ENCODE data around the gene ZMIZ2. TPM values are rescaled to one million over a fixed set of nuclear protein-coding genes. Genes with fewer than 3 reads are reported as not detected.

ZMIZ2 gene
- total and polyA plus RNA-seq, 4 donors = 4.4 to 11.6 (median 7.7) TPM

DNA sequence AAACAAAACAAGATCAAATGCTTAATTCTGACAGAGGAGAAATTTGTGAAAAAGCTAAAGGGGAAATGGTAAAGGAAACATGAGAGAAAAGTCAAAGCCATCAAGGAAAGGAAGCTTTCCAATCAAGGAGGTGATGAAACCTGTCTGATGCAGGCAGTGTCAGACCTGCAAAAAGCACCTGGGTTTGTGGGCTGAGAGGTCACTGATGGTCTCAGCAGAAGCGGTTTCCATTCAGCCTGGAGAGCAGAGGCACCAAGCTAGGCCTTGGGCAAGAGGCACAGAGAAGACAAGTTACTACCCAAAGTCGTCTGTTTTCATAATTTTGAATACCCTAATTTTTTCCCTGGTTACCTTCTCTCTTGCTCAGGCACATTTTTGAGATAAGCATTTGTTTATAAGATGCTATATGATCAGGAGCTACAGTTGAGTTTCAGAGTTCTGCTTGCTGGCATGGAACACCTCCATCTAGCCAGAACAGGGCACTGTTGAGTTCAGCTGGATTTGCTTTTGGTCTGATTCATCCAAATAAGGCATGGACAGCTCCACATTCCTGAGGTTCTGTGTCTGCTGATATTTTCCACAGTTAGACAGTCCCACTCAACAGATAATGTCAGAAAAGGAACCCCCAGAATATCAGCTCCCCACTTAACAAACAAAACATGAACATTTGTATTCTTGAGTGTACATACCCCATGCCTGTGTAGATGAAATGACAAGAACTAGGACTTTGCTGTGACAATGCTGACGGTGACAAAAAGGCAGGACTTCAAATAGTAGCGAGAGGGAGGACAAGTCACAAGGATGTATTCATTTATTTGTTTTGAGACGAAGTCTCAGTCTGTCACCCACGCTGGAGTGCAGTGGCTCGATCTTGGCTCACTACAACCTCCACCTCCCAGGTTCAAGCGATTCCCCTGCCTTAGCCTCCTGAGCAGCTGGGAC, 42.9 kb downstream of the ZMIZ2 start:
- no peaks in the 10 kb centered on the region for H3K9me3 ChIP-seq (ENCODE audit: control insufficient read depth in 4 of 4, low read length in 3 of 4)
- H3K36me3 ChIP-seq (ENCODE audit: control insufficient read depth in 4 of 4, insufficient read depth in 3 of 4, low read depth in 1 of 4, low read length in 3 of 4) = no peaks in the 10 kb centered on the region
- H3K27ac ChIP-seq (ENCODE audit: low read depth in 1 of 2, low read length in 2 of 2) = no peak overlapping the region
- no peak for DNase-seq (ENCODE audit: low spot score)
- peaks cover 0 to 3% (median 0%) of the 10 kb centered on the region in 4 donors for H3K4me1 ChIP-seq (ENCODE audit: control insufficient read depth in 4 of 4, insufficient read depth in 4 of 4, low read length in 3 of 4)
- H3K9ac ChIP-seq (ENCODE audit: low read depth in 1 of 2, low read length in 2 of 2) = no peak overlapping the region
- no peaks in the 10 kb centered on the region for H3K27me3 ChIP-seq (ENCODE audit: control insufficient read depth in 4 of 4, insufficient read depth in 4 of 4, low read length in 3 of 4)
- 92% methylated on average over 8 of the region's 8 CpGs for WGBS
- no peak for TF ChIP-seq TAF1 (conservative IDR thresholded peaks at IDR 0.05)
- no peak for TF ChIP-seq EGR1 (IDR thresholded peaks at IDR 0.05; ENCODE audit: low read depth in 2 of 2)
- no peak for TF ChIP-seq RXRA (IDR thresholded peaks at IDR 0.05)
- no peak for TF ChIP-seq YY1 (IDR thresholded peaks at IDR 0.05)
- no peak for TF ChIP-seq SP1 (IDR thresholded peaks at IDR 0.05)
- TF ChIP-seq, protein P1, sequence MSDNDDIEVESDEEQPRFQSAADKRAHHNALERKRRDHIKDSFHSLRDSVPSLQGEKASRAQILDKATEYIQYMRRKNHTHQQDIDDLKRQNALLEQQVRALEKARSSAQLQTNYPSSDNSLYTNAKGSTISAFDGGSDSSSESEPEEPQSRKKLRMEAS (IDR thresholded peaks at IDR 0.05) = no peak
- TF ChIP-seq, protein P2, sequence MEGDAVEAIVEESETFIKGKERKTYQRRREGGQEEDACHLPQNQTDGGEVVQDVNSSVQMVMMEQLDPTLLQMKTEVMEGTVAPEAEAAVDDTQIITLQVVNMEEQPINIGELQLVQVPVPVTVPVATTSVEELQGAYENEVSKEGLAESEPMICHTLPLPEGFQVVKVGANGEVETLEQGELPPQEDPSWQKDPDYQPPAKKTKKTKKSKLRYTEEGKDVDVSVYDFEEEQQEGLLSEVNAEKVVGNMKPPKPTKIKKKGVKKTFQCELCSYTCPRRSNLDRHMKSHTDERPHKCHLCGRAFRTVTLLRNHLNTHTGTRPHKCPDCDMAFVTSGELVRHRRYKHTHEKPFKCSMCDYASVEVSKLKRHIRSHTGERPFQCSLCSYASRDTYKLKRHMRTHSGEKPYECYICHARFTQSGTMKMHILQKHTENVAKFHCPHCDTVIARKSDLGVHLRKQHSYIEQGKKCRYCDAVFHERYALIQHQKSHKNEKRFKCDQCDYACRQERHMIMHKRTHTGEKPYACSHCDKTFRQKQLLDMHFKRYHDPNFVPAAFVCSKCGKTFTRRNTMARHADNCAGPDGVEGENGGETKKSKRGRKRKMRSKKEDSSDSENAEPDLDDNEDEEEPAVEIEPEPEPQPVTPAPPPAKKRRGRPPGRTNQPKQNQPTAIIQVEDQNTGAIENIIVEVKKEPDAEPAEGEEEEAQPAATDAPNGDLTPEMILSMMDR (IDR thresholded peaks at IDR 0.05; ENCODE audit: low read depth, low read length, missing input control) = no peak
- no peak for TF ChIP-seq FOXA1 (IDR thresholded peaks at IDR 0.05)
- TF ChIP-seq, protein P3, sequence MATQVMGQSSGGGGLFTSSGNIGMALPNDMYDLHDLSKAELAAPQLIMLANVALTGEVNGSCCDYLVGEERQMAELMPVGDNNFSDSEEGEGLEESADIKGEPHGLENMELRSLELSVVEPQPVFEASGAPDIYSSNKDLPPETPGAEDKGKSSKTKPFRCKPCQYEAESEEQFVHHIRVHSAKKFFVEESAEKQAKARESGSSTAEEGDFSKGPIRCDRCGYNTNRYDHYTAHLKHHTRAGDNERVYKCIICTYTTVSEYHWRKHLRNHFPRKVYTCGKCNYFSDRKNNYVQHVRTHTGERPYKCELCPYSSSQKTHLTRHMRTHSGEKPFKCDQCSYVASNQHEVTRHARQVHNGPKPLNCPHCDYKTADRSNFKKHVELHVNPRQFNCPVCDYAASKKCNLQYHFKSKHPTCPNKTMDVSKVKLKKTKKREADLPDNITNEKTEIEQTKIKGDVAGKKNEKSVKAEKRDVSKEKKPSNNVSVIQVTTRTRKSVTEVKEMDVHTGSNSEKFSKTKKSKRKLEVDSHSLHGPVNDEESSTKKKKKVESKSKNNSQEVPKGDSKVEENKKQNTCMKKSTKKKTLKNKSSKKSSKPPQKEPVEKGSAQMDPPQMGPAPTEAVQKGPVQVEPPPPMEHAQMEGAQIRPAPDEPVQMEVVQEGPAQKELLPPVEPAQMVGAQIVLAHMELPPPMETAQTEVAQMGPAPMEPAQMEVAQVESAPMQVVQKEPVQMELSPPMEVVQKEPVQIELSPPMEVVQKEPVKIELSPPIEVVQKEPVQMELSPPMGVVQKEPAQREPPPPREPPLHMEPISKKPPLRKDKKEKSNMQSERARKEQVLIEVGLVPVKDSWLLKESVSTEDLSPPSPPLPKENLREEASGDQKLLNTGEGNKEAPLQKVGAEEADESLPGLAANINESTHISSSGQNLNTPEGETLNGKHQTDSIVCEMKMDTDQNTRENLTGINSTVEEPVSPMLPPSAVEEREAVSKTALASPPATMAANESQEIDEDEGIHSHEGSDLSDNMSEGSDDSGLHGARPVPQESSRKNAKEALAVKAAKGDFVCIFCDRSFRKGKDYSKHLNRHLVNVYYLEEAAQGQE (IDR thresholded peaks at IDR 0.05) = no peak
- no peak for TF ChIP-seq RAD21 (IDR thresholded peaks at IDR 0.05)
- TF ChIP-seq FOXA2 (IDR thresholded peaks at IDR 0.05) = no peak
- TF ChIP-seq, protein P4, sequence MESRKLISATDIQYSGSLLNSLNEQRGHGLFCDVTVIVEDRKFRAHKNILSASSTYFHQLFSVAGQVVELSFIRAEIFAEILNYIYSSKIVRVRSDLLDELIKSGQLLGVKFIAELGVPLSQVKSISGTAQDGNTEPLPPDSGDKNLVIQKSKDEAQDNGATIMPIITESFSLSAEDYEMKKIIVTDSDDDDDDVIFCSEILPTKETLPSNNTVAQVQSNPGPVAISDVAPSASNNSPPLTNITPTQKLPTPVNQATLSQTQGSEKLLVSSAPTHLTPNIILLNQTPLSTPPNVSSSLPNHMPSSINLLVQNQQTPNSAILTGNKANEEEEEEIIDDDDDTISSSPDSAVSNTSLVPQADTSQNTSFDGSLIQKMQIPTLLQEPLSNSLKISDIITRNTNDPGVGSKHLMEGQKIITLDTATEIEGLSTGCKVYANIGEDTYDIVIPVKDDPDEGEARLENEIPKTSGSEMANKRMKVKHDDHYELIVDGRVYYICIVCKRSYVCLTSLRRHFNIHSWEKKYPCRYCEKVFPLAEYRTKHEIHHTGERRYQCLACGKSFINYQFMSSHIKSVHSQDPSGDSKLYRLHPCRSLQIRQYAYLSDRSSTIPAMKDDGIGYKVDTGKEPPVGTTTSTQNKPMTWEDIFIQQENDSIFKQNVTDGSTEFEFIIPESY (IDR thresholded peaks at IDR 0.05) = no peak
- no peak for TF ChIP-seq HNF4G (IDR thresholded peaks at IDR 0.05)
- no peak for TF ChIP-seq HNF4A (conservative IDR thresholded peaks at IDR 0.05)
- TF ChIP-seq JUND (IDR thresholded peaks at IDR 0.05) = no peak
- TF ChIP-seq NR2F2 (IDR thresholded peaks at IDR 0.05) = no peak
- TF ChIP-seq GABPA (IDR thresholded peaks at IDR 0.05 in 1 of 2, conservative IDR thresholded peaks at IDR 0.05 in 1 of 2) = no peak
- TF ChIP-seq, protein P5, sequence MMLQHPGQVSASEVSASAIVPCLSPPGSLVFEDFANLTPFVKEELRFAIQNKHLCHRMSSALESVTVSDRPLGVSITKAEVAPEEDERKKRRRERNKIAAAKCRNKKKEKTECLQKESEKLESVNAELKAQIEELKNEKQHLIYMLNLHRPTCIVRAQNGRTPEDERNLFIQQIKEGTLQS (IDR thresholded peaks at IDR 0.05) = no peak
- no peak overlapping the region for H3K4me3 ChIP-seq (ENCODE audit: low read depth in 1 of 3, low read length in 3 of 3)
